Parathyroid adenoma (tissue), 2 donors: ENCODE data around the gene LTB.

Experiments
- H2AFZ ChIP-seq: fragments of 300-600 bp; sonication (generic); one replicate; pipeline ENCODE4 v1.7.0; 2017; ENCODE audit warnings: antibody characterized with exemption, mild to moderate bottlenecking
- H3K27ac ChIP-seq: fragments of 300-600 bp; sonication (generic); one replicate; pipeline ENCODE4 v1.7.0; 2017
- H3K27me3 ChIP-seq: fragments of 300-600 bp; sonication (generic); one replicate; pipeline ENCODE4 v1.7.0; 2017; ENCODE audit warnings: low read length; ENCODE audit not compliant: control insufficient read depth, insufficient read depth
- H3K36me3 ChIP-seq: fragments of 300-600 bp; sonication (generic); one replicate; pipeline ENCODE4 v1.7.0; 2017; ENCODE audit warnings: low read length; ENCODE audit not compliant: control insufficient read depth, insufficient read depth
- H3K4me1 ChIP-seq: fragments of 300-600 bp; sonication (generic); one replicate; pipeline ENCODE4 v1.7.0; 2017; ENCODE audit warnings: control low read depth
- H3K4me2 ChIP-seq: fragments of 300-600 bp; sonication (generic); one replicate; pipeline ENCODE4 v1.7.0; 2017; ENCODE audit warnings: low read length
- H3K4me3 ChIP-seq: fragments of 300-600 bp; sonication (generic); one replicate; pipeline ENCODE4 v1.7.0; 2017; ENCODE audit warnings: low read depth, low read length
- H3K79me2 ChIP-seq: fragments of 300-600 bp; sonication (generic); one replicate; pipeline ENCODE4 v1.7.0; 2017; ENCODE audit warnings: control low read depth
- H3K9ac ChIP-seq: fragments of 300-600 bp; sonication (generic); one replicate; pipeline ENCODE4 v1.7.0; 2017; ENCODE audit warnings: mild to moderate bottlenecking
- H3K9me3 ChIP-seq: fragments of 300-600 bp; sonication (generic); one replicate; pipeline ENCODE4 v1.7.0; 2017; ENCODE audit warnings: low read length; ENCODE audit not compliant: control insufficient read depth
- TF ChIP-seq, protein P1 (sequence below): fragments of 300-600 bp; sonication (generic); IDR thresholded peaks from one replicate; pipeline ENCODE4 v1.7.0; 2017; ENCODE audit warnings: antibody characterized with exemption, mild to moderate bottlenecking
- donor health status: primary hyperparathyroidism.

LTB gene

GRCh38 chr6:31573239-31574105 is 8.8 kb downstream of the LTB start:
- Histone ChIP-seq H3K27me3 (no peaks in the 10 kb centered on the region), H3K4me2 (no peak overlapping the region), H3K4me1 (no peaks in the 10 kb centered on the region), H2AFZ (no peak overlapping the region), H3K79me2 (no peaks in the 10 kb centered on the region), H3K4me3 (no peak overlapping the region), H3K36me3 (no peaks in the 10 kb centered on the region), H3K27ac (no peak overlapping the region), H3K9ac (no peak overlapping the region), H3K9me3 (no peaks in the 10 kb centered on the region)
- TF ChIP-seq, protein P1, sequence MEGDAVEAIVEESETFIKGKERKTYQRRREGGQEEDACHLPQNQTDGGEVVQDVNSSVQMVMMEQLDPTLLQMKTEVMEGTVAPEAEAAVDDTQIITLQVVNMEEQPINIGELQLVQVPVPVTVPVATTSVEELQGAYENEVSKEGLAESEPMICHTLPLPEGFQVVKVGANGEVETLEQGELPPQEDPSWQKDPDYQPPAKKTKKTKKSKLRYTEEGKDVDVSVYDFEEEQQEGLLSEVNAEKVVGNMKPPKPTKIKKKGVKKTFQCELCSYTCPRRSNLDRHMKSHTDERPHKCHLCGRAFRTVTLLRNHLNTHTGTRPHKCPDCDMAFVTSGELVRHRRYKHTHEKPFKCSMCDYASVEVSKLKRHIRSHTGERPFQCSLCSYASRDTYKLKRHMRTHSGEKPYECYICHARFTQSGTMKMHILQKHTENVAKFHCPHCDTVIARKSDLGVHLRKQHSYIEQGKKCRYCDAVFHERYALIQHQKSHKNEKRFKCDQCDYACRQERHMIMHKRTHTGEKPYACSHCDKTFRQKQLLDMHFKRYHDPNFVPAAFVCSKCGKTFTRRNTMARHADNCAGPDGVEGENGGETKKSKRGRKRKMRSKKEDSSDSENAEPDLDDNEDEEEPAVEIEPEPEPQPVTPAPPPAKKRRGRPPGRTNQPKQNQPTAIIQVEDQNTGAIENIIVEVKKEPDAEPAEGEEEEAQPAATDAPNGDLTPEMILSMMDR = no peak

DNA sequence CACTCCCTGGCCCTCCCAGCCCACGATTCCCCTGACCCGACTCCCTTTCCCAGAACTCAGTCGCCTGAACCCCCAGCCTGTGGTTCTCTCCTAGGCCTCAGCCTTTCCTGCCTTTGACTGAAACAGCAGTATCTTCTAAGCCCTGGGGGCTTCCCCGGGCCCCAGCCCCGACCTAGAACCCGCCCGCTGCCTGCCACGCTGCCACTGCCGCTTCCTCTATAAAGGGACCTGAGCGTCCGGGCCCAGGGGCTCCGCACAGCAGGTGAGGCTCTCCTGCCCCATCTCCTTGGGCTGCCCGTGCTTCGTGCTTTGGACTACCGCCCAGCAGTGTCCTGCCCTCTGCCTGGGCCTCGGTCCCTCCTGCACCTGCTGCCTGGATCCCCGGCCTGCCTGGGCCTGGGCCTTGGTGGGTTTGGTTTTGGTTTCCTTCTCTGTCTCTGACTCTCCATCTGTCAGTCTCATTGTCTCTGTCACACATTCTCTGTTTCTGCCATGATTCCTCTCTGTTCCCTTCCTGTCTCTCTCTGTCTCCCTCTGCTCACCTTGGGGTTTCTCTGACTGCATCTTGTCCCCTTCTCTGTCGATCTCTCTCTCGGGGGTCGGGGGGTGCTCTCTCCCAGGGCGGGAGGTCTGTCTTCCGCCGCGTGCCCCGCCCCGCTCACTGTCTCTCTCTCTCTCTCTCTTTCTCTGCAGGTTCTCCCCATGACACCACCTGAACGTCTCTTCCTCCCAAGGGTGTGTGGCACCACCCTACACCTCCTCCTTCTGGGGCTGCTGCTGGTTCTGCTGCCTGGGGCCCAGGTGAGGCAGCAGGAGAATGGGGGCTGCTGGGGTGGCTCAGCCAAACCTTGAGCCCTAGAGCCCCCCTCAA is 9.9 kb downstream of the LTB start, which contains the start of gene LTA:
TSS of gene LTA (plus strand) at position 249 of the 871 bp plus-strand sequence. CDS start at position 703, 454 bp downstream.
- H3K4me3 ChIP-seq = no peak within 1 kb of the TSS
- H3K4me2 ChIP-seq = no peak within 1 kb of the TSS
- no peak within 1 kb of the TSS for H3K27ac ChIP-seq
- no peaks in the 10 kb centered on the region for H3K9me3 ChIP-seq
- H3K4me1 ChIP-seq = no peaks in the 10 kb centered on the region
- no peak within 1 kb of the TSS for H3K9ac ChIP-seq
- no peaks in the 10 kb centered on the region for H3K36me3 ChIP-seq
- no peaks in the 10 kb centered on the region for H3K79me2 ChIP-seq
- TF ChIP-seq, protein P1 = no peak
- no peak within 1 kb of the TSS for H2AFZ ChIP-seq
- no peaks in the 10 kb centered on the region for H3K27me3 ChIP-seq

DNA sequence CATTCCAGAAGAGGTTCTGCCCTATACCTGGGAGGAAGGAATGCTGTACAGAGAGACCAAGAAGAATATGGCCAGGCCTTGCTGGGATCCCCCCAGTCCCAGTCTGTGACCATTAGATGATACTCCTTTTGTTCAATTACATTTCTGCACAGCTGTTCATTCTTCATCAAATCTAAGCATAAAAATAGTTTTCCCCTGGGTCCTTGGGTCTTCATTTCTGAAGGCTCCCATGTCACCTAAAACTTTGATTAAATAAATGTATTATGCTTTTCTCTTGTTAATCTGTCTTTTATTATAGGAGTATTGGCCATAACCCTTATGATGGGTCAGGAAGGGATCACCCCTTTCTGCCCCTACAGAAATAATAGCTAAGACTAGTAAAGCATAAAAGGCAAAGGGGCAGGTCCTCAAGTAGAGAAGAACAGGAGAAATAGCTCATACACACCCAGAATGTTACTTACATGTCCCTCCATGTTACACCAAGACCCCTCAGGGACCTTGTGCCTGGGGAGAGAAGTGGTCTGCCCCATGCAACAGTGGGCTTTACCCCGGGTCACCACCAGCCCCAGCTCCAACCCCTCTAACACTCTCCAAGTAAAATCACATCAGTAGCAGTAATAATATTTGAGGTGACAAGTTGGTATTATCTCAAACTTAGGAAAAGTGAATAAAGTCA is 12.2 kb downstream of the LTB start:
- Histone ChIP-seq H3K4me3 (no peak overlapping the region), H3K9ac (no peak overlapping the region), H3K9me3 (no peaks in the 10 kb centered on the region), H3K27ac (no peak overlapping the region), H3K4me1 (no peaks in the 10 kb centered on the region), H3K36me3 (no peaks in the 10 kb centered on the region), H3K27me3 (no peaks in the 10 kb centered on the region), H3K4me2 (no peak overlapping the region), H2AFZ (no peak overlapping the region), H3K79me2 (no peaks in the 10 kb centered on the region)
- TF ChIP-seq, protein P1 = no peak

- H3K36me3 ChIP-seq = no peaks in the 10 kb centered on the region
- no peak overlapping the region for H3K27ac ChIP-seq
- H3K4me1 ChIP-seq = no peaks in the 10 kb centered on the region
- H3K4me2 ChIP-seq = no peak overlapping the region
- no peaks in the 10 kb centered on the region for H3K9me3 ChIP-seq
- no peaks in the 10 kb centered on the region for H3K27me3 ChIP-seq
- H2AFZ ChIP-seq = no peak overlapping the region
- TF ChIP-seq, protein P1 = no peak
- H3K4me3 ChIP-seq = no peak overlapping the region
- no peaks in the 10 kb centered on the region for H3K79me2 ChIP-seq
- no peak overlapping the region for H3K9ac ChIP-seq
Observed at GRCh38 chr6:31568537-31568961, 13.7 kb downstream of the LTB start.
